Measurements from ENCODE around the gene TNPO3.

TNPO3 gene

GRCh38 chr7:128937647-128938543 is 117.0 kb downstream of the TNPO3 start, which contains the start of gene IRF5:
IRF5 (plus strand) TSS chr7:128937927; CDS start chr7:128942082, 4,155 bp downstream.
- no peak for DNase-seq

DNA sequence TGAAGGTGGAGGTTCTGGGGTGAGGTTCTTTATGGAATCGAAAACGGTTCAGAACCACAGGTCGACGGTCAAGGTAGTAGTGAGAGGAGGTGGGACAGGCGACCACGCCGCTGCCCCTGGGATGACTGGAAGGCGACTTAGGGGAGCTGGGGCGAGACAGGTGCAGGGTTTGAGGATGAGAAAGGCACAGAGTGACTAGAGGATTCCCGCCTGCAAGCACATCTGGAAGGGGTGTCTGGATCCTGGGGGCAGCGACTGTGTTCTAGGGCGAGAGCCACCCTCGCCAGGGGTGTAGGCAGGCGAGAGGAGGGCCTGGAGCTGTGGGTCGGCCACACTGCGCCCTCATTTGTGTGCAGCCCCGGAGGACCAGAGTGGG is 117.7 kb downstream of the TNPO3 start:
- no peak for DNase-seq

DNA sequence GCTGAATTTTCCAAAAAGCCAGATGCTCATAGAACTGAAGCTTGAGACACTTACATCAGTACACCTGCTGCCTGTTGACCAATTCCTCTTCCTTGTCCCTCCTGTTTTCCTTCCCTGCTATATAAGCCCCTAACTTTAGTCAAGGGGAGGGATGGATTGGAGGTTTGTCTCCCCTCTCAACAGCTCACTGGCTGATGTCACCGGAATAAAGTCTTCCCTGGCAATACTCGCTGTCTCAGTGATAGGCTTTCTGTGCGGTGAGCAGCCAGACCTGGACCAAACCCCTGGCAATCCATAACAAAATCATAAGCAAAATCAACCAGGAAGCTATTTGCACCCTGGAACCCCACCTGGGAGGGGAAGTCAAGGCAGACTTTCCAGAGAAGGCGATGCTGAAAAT is 118.1 kb downstream of the TNPO3 start:
- no peak for DNase-seq

DNA sequence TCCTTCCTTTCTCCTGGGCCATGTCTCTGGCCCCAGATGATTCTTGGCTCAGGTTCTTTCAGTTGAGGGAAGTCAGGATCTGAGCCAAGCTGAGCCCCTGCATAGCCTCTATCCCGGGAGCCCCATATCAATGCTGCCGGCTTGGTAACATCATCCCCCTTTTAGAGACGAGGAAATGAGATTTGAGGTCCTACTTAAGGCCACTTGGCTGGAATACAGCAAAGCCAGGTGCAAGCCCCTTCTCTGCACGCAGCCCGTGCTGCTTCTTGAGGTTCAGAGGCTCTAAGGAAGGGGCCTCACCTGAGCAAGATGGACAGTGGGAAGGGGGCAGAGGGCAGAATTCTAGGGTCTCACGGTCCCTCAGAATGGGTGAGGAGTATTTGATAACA is 119.6 kb downstream of the TNPO3 start:
- DNase-seq, result no peak

GRCh38 chr7:128934361-128935341 is 120.3 kb downstream of the TNPO3 start:
- no peak for DNase-seq

DNA sequence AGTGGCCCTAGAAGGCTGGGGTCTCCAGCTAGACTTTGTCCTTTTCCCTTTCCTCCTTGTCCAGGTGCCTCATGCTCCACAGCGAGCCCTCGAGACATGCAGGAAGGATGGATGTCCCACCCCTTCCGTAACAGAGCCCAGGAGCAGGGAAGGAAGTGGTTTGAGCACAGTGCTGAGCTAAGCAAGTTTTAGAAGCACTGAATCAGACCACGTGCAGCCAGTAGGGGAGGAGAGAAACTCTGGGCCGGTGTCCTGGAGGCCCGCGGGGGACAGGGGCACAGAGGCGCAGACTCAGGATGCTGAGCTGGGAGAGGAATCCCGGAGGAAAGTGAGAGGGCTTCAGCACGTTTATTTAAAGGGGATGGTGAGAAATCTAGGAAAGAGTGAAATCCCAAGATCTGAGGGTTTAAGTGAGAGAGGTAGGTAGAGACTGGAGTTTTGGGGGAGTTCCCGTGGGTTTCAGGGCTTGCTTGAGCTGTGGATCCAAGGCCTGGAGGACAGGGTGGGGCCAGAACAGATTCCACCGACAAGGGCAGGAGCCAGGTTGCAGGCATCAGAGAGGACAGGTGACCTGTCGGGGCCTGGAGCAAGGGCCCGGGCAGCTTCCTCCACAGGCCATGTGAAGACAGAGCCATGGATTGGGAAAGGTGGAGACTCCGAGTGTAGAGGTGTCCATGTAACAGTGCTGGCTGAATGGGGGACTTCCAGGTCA is 121.6 kb downstream of the TNPO3 start:
- no peak for DNase-seq

DNA sequence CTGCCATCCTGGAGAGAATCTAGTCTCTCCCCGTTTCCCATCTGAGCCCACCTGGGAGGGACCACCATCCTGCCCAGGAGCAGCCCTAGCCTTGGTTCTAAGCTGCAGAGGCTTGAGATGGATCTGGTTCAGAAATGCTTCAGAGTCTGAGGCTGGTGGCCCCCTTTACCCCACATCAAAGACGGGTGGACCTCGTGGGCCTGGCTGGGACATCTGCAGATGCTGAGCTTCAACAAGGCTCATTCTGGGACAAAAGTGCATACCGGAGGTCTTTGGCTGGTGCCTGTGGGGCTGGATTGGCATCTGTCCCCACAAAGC is 122.1 kb downstream of the TNPO3 start:
- no peak for DNase-seq

DNA sequence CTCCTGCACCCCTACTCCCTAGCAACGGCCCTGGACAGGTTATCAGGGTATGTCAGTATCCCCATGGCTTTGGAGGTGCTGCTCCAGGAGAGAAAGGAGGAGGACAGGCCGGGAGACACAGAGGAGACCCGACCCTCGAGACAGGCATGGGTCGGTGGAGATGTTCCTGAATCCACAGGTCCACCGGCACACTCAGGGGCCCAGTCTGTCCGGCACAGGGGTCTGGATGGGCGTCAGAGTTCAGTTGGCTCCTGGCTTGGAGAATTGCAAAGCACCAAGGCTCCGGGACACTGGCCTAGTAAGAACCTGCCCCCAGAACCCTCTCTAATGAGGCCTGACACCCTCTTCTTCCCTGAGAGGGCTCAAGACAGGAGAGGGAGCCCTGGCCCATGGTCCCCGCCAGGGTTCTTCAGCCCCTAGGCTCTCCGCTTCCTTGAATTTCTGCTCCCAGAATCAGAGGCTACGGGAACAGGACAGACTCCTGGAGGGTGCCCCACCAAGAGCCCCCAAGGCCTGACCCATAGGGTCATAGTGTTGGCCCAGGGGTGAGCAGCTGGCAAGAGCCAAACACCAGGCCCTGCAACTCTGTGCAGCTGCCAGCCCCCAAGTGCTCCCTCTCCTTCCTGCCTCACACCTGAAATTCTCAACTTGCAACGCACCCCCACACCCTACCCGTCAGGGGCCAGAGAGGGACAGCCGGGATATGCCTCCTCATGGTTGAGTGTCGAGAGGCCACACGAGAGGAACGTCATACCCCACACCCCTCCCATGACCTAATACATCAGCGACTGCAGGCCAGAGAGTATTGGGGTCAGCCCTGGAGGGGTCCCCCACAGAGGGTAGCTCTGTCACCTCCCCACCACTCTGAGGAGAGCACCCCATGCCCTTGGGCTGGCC is 122.7 kb downstream of the TNPO3 start:
- DNase-seq, result no peak

DNA sequence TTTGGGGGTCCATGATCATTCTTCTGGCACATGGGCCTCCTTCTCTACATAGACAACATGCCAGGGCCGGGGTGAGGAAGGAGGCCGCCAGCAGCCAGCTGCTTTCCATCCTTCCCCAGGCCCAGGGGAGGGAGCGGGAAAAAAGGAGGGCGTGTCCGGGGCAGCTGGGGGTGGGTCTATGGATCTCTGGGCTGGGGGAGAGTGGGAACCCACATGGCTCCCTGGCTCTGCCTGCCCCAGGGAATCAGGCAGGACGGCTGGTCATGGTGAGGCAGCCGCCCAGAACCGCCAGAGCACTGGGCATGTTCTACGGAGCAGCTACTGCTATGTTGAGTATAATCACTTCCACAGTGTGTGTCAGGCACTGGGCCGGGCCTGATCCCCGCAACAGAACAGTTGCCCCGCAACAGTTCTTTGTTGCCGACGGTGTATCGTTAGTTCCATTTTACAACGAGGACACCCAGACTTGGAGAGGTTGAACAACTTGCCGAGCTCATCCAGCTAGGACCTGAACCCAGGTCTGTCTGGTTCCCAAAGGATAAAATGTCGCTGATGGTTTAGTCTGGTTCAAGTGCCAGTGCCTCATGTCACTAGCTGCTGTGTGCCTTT is 123.6 kb downstream of the TNPO3 start:
- no peak for DNase-seq

DNA sequence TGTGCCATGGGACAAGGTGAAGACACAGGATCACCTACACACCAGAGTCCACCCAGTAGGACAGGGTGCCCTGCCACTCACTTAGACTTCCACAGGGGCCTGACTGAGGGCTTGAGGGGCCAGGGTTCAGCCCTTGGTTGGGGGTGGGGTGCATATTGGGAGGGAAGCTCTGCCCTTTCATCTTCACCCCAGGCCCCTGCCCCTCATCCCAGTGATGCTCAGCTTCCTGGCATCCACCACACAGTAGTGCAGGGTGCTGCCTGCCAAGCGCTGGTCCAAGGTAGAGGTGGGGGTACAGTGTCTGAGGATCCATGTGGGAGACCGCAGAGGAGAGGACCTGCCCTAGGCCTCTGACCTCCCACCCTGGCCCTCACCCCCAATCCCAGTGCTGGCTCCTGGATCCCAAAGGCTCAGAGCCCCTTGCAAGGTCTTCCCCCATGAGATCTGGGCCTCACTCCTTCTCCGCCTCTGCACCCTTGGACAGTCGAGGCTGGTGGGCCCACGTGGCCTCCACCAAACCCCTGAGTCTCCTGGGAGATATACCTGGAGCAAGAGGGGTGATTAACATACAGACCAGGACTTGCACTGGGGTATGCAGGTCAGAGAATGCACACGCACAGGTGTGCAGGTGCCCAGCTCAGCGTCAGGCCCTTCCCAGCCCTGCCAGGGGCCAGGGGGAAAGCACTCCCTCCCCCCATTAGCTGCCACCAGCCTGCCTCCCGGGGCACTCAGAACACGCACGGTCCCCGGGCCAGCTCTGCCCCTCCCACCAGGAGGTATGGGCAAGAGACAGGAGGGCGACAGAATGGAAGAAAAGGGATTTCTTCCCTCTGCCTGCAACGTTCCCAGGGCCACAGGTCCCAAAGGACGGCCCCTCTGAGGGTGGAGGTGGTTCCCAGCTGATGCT is 125.8 kb downstream of the TNPO3 start:
- DNase-seq, result no peak

DNA sequence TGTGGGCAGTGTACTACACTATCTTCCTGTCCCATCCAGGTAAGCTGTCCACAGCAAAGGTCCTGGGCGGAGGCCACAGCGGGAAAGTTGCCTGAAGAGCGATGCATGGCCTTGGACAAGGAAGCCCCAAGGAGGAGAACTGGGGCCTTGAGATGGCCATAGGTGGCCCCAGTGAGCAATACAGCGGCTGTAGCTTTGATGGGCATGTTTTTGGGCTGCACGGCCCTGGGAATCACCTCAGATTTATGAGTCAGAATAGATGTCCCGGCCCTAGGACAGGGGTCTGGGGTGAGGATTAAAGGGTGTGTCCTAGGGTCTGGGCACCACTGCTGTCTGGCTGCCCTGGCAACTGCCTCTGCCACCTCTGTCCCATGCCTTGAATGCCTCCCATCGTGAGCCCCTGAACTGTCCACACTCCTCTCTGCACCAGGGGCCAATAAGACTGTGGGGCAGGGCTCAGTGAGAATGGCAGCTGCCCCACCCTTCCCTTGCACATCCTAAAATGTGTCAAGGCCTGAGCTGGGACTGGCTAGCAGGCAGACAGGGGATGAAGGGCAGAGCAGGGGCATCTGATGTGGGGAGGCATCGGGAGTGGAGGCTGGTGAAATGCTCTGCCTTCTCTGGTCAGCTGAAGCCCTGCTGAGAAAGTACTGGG is 126.6 kb downstream of the TNPO3 start:
- no peak for DNase-seq

GRCh38 chr7:128924707-128925588 is 130.0 kb downstream of the TNPO3 start:
- DNase-seq, result no peak

DNA sequence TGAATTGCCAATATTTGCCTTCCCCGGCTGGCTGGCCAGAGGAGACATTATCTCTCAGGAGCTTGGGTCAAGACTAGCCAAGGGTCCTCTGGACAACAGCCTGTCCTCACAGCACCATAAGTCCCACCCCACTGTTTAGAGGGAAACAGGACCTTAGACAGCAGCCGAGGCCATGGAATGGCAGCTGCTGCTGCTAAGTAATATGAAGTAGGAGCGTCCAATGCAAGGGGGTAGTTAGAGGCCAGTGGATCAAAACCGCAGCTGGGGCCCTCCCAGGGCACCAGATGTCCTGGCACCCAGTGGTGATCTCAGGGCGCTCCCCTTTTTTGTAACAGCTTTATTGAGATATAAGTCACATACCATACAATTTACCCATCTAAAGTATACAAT is 131.5 kb downstream of the TNPO3 start:
- no peak for DNase-seq

GRCh38 chr7:128922496-128923410 is 132.2 kb downstream of the TNPO3 start:
- DNase-seq, result no peak

DNA sequence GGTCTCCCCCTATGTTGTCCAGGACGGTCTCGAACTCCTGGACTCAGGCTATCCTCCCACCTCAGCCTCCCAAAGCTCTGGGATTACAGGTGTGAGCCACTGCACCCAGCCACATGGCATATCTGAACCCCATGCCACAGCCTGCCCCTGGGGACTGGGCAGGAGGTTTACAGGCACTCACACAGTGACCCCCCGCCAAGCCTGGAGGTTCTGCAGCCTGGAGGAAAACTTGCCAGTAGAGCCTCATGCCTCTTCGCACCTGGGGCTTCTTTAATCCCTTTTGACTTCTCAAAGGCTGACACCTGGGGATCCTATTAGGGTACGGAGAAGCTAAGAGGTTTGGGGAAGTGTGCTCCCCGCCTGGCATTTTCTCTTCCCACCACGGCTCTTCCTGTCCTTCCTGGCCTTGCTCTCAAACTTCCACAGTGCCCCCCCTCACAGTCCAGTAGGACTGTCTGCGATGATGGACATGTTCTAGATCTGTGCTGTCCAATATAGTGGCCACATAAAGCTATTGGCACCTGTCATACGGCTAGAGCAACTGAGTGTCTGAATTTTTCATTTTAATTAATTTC is 133.0 kb downstream of the TNPO3 start:
- DNase-seq, result no peak

GRCh38 chr7:128920913-128921582 is 133.9 kb downstream of the TNPO3 start:
- DNase-seq, result no peak
